Gastrocnemius medialis (tissue), 4 donors: Measurements from ENCODE around the gene ZFP92. TPM values are rescaled to one million over a fixed set of nuclear protein-coding genes. Genes with fewer than 3 reads are reported as not detected.

Experiments
- ATAC-seq, 2 donors: fragments of 150-250 bp; one replicate each; pipeline ENCODE4 v1.9.1; 2016
- DNase-seq, 2 donors: peaks; one replicate each; pipeline ENCODE4 v3.0.0-alpha.2; 2019
- H3K27ac ChIP-seq, 4 donors: fragments of 200-600 bp; sonication (generic); 1 replicate in 1 of 4; 2 replicates in 3 of 4; pipeline ENCODE4 v1.5.1; 2016 to 2018; ENCODE audit warnings: mild to moderate bottlenecking in 2 of 4, moderate library complexity in 1 of 4
- H3K27me3 ChIP-seq, 3 donors: fragments of 200-600 bp; sonication (generic) in 2 of 3; 1 replicate in 1 of 3; 2 replicates in 2 of 3; pipeline versions ENCODE4 v1.5.1 to v1.6.0; 2016 to 2019; ENCODE audit warnings: mild to moderate bottlenecking in 1 of 3, moderate library complexity in 1 of 3
- H3K36me3 ChIP-seq, 2 donors: fragments of 200-600 bp; sonication (generic) in 1 of 2; one replicate each; pipeline ENCODE4 v1.5.1; 2017 to 2018
- H3K4me1 ChIP-seq, 2 donors: fragments of 200-600 bp; sonication (generic) in 1 of 2; one replicate each; pipeline ENCODE4 v1.5.1; 2016 to 2017; ENCODE audit warnings: mild to moderate bottlenecking in 2 of 2
- H3K4me3 ChIP-seq, 4 donors: fragments of 200-600 bp; sonication (generic) in 3 of 4; 1 replicate in 1 of 4; 2 replicates in 3 of 4; pipeline ENCODE4 v1.5.1; 2016 to 2019; ENCODE audit warnings: mild to moderate bottlenecking in 2 of 4
- H3K9me3 ChIP-seq, 3 donors: fragments of 200-600 bp; sonication (generic) in 2 of 3; 1 replicate in 1 of 3; 2 replicates in 2 of 3; pipeline ENCODE4 v1.5.1; 2016 to 2019
- CTCF ChIP-seq, 5 experiments: fragments of 450-650 bp in 3 of 5; fragments of 200-600 bp in 2 of 5; sonication (generic) in 2 of 5; IDR thresholded peaks in 4 of 5; conservative IDR thresholded peaks in 1 of 5; 1 replicate in 4 of 5; 2 replicates in 1 of 5; pipeline ENCODE4 v1.5.1; 2016 to 2019; ENCODE audit warnings: antibody characterized with exemption in 5 of 5, mild to moderate bottlenecking in 3 of 5, moderate library complexity in 3 of 5
- POLR2A ChIP-seq, 2 donors: fragments of 450-650 bp; IDR thresholded peaks; one replicate each; pipeline ENCODE4 v1.6.1; 2017; ENCODE audit warnings: antibody characterized with exemption in 2 of 2, mild to moderate bottlenecking in 2 of 2, moderate library complexity in 2 of 2
- in situ Hi-C, 4 donors: fragments of 200-750 bp; cut with MboI; loops; one replicate each; pipeline versions ENCODE4 v1.15.0 to v1.8.0; 2017; ENCODE audit warnings: low sequenced_read_pairs in 4 of 4
- intact Hi-C: fragments of 100-400 bp; cut with DNase I; formaldehyde crosslinking; loops from one replicate; pipeline ENCODE4 v1.15.1; 2023; ENCODE audit warnings: low total_unique reads
- total RNA-seq, 4 donors: library from RNA; depleted of rRNA; stranded (reverse); fragments of >200 nt; gene quantifications; one replicate each; pipeline versions ENCODE4 v1.1.0 to v1.2.3, GENCODE V29; 2016

Gene ZFP92
- total RNA-seq, 4 donors from 2014 or later = 0.05 to 0.55 (median 0.37) TPM

- Histone ChIP-seq H3K4me3 (no peak overlapping the region), H3K4me1 (no peaks in the 10 kb centered on the region), H3K36me3 (no peaks in the 10 kb centered on the region), H3K27ac (no peak overlapping the region), H3K9me3 (no peaks in the 10 kb centered on the region), H3K27me3 (no peaks in the 10 kb centered on the region)
- TF ChIP-seq POLR2A (IDR thresholded peaks at IDR 0.05) (no peak), CTCF (IDR thresholded peaks at IDR 0.05 in 4 of 5, conservative IDR thresholded peaks at IDR 0.05 in 1 of 5) (no peak)
- ATAC-seq (no peak), DNase-seq (no peak)
- intact Hi-C loops (no loop called here), in situ Hi-C loops (no loop called here)
Measured at GRCh38 chrX:153379971-153380581, 31.2 kb upstream of the ZFP92 start.

- no peak for ATAC-seq
- H3K9me3 ChIP-seq = no peaks in the 10 kb centered on the region
- no peaks in the 10 kb centered on the region for H3K36me3 ChIP-seq
- in situ Hi-C loops = no loop called here
- H3K4me1 ChIP-seq = no peaks in the 10 kb centered on the region
- intact Hi-C loops = no loop called here
- H3K27me3 ChIP-seq = no peaks in the 10 kb centered on the region
- no peak overlapping the region for H3K4me3 ChIP-seq
- DNase-seq = no peak
- no peak for TF ChIP-seq CTCF (IDR thresholded peaks at IDR 0.05 in 4 of 5, conservative IDR thresholded peaks at IDR 0.05 in 1 of 5)
- no peak for TF ChIP-seq POLR2A (IDR thresholded peaks at IDR 0.05)
- no peak overlapping the region for H3K27ac ChIP-seq
Measured at GRCh38 chrX:153380691-153381090, 30.6 kb upstream of the ZFP92 start.

GRCh38 chrX:153381684-153382532, 29.4 kb upstream of the ZFP92 start:
- DNase-seq (no peak), ATAC-seq (no peak)
- TF ChIP-seq CTCF (IDR thresholded peaks at IDR 0.05 in 4 of 5, conservative IDR thresholded peaks at IDR 0.05 in 1 of 5) (no peak), POLR2A (IDR thresholded peaks at IDR 0.05) (no peak)
- no peak overlapping the region for H3K27ac ChIP-seq
- intact Hi-C loops (no loop called here), in situ Hi-C loops (no loop called here)
- no peaks in the 10 kb centered on the region for H3K9me3 ChIP-seq
- no peaks in the 10 kb centered on the region for H3K4me1 ChIP-seq
- no peak overlapping the region for H3K4me3 ChIP-seq
- H3K27me3 ChIP-seq = no peaks in the 10 kb centered on the region
- no peaks in the 10 kb centered on the region for H3K36me3 ChIP-seq

GRCh38 chrX:153382563-153383482, 28.4 kb upstream of the ZFP92 start:
- in situ Hi-C loops (no loop called here), intact Hi-C loops (no loop called here)
- H3K4me1 ChIP-seq = no peaks in the 10 kb centered on the region
- DNase-seq = no peak
- H3K27me3 ChIP-seq = no peaks in the 10 kb centered on the region
- H3K36me3 ChIP-seq = no peaks in the 10 kb centered on the region
- ATAC-seq = no peak
- no peak overlapping the region for H3K4me3 ChIP-seq
- no peaks in the 10 kb centered on the region for H3K9me3 ChIP-seq
- H3K27ac ChIP-seq = no peak overlapping the region
- TF ChIP-seq POLR2A (IDR thresholded peaks at IDR 0.05) (no peak), CTCF (IDR thresholded peaks at IDR 0.05 in 4 of 5, conservative IDR thresholded peaks at IDR 0.05 in 1 of 5) (no peak)
